Activated CD4-positive, alpha-beta T cell treated with anti-CD3 and anti-CD28 coated beads, Interleukin-2, amount 50 U/mL, for 1 hour (primary cell): ENCODE measurements around the gene RPS6KA2.

Experiments used
- DNase-seq: peaks from one replicate; pipeline ENCODE4 v3.0.0-alpha.2; 2020

Gene RPS6KA2

GRCh38 chr6:166477647-166478365 lies 149.2 kb downstream of the RPS6KA2 start:
- no peak for DNase-seq

- no peak for DNase-seq
Observed at GRCh38 chr6:166476634-166477215, 150.3 kb downstream of the RPS6KA2 start.

GRCh38 chr6:166476061-166476591 lies 150.9 kb downstream of the RPS6KA2 start:
- DNase-seq = no peak

- no peak for DNase-seq
Observed at GRCh38 chr6:166474721-166475565, 152.1 kb downstream of the RPS6KA2 start.

GRCh38 chr6:166473886-166474571 lies 153.0 kb downstream of the RPS6KA2 start:
- DNase-seq = no peak

DNA sequence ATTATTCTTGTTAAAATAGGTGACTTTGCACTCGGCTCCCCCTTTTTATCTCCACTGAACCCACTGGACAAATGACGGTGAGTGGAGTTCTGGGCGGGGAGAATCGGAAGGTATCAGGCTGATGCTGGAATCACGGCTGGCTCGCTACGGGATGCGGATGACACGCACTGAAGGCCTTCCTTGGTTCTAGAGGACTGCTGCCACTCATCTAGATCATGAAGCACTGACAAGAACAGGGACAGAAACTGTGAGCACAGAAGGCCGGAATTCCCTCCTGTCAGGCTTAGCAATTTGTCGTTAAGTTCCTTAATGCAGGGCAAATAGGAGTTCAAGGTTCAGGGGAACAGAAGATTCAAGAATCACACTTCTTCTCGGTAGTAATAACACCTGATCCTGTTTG lies 154.4 kb downstream of the RPS6KA2 start:
- DNase-seq = no peak

DNA sequence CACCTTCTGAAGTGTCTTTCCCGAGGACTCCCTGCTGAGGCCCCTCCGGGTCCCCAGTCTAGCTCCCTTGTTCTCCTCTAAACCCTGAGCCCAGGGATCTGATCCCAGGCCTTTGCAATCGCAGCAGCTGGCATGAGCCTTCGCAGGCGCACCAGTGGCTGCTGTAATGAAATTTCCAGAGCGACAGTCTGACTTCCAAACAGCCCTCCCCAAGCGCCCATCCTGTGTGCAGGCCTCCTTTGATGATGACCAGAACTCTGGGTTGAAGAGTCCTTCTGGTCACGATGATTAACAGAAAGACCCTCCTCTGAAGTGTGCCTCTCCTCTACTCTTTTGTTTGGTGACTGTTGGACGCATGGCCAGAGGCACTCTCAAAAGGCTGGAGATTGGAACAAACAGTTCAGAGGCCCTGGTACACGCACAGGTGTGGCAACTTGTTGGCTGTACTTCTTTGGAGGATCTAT lies 155.2 kb downstream of the RPS6KA2 start:
- no peak for DNase-seq

GRCh38 chr6:166470863-166471410 lies 156.1 kb downstream of the RPS6KA2 start:
- DNase-seq = no peak

DNA sequence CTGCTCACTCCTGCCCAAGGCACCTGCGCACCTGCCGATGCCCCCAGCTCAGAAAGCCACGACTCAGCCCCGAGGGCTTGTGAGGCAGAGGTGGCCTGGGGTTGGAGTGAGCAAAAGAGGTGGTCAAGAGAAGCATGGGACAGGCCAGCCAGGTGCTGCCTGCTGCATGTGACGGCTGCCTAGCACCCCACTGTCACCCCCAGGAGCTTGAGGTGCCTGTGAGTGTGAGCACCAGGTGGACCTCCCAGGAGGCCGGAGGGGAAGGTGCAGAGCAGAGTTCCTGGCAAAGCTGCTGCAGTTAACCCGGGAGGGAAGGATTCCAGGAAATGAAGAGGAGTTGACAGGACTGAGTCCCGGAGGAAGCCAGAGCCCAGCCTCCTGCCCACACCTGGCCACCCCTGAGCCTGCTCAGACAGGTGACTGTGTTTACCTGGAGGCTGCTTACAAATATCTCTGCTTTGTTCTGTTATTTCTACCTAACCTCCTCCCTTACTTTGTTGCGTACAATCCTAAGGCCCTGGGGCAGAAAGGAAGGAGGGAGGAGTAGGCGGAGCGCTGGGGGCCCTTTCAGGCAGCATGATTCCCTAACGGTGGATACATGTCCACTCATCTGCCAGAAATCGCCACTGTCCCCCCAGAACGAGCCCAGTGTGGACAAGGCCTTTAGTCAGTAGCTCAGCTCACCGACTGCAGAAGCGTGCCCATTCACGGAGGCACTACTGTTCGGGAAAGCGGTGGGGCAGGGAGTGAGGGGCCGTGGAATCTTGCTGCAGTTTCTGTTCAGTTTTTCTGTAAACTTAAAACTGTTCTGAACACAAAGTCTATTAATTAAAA lies 156.8 kb downstream of the RPS6KA2 start:
- DNase-seq = no peak

- no peak for DNase-seq
Observed at GRCh38 chr6:166469426-166469961, 157.6 kb downstream of the RPS6KA2 start.

DNA sequence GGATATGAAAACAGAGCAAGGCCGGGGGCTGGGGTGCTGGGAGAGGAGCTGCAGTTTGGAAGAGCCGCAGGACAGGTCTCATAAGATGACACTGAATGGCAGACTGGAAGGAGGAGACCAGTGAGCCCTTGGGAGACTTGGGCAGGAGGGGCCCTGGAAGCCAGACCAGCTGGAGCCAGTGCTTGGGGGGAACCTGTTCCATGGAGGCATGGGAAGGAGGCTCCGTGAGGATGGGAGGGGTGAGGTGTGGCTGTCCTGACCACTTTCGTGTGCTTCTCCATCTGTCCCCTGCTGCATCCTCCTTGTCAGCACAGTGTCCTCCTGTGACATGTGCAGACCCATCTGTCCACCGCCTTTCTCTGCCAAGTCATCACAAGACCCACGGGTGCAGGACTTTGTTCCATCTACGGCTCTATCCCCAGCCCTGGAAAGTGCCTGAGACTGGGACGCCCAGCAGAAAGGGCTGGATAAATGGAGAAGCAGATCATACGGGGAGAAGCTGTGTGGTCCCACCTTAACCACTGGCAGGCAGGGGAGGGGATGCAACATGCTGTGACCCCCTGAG lies 159.5 kb downstream of the RPS6KA2 start:
- no peak for DNase-seq

DNA sequence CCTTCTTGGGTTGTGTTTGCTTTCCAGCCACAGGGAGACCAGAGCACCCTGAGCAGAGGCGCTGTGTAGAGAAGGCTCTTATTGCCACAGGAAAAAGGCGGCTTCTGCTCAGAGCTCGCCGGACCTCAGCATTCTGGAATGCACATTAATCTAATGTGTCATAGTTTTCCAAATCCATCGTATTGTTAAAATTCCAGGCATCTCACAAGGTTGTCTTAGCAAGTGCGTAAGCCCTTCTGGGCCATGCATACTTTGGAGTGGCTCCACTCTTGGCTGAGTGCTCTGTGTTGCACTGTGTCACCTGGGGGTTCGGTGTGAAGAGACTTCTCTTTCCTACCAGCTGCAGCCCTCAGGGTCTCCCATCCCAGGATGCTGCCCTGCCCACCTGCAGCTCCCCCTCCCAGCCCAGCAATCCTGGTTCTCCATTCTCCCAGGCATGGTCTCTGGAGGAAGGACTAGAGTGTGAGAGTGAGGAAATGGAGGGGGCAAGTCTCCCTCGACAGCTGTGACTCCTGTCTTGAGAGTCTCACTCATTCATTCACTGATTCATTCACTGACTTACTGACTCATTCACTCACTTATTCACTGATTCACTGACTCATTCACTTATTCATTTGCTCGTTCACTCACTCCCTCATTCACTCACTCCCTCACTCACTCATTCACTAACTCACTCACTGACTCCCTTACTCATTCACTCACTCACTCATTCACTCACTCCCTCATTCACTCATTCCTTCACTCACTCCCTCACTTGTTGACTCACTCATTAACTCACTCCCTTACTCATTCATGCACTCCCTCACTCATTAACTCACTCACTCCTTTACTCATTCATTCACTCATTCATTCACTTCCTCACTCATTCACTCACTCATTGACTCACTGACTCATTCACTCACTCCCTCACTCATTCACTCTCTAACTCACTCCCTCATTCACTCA lies 160.6 kb downstream of the RPS6KA2 start:
- no peak for DNase-seq

GRCh38 chr6:166465671-166466087 lies 161.4 kb downstream of the RPS6KA2 start:
- no peak for DNase-seq

DNA sequence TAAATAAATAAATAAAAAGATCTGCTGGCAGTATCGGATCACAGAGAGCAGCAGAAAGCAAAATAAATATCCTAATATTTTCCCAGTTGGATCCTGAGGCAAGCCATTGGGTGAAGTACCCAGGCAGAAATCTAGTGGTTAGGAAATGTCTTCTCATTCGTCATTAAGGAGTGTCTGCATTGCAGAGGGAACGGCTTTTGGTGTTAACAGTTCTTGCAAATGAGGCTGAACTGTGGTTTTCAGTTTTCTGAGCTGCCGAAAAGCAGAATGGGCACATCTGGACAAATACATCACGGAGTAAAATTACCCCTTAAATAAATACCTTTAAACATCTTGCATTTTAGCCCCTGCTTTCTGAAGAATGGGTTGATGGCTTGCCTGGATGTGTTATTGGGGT lies 162.1 kb downstream of the RPS6KA2 start:
- no peak for DNase-seq

- DNase-seq = no peak
Observed at GRCh38 chr6:166464068-166465002, 162.7 kb downstream of the RPS6KA2 start.

GRCh38 chr6:166463359-166464067 lies 163.5 kb downstream of the RPS6KA2 start:
- DNase-seq = no peak

GRCh38 chr6:166462461-166463135 lies 164.5 kb downstream of the RPS6KA2 start:
- DNase-seq = no peak
